GOT3 (cell line): Measurements from ENCODE around the gene ZBTB25.

Experiments used
- DNase-seq: peaks from one replicate; lab custom pipeline; 2025; ENCODE audit warnings: mixed read lengths; lab: John Stamatoyannopoulos, UW

The ZBTB25 gene

GRCh38 chr14:64476438-64476837, 27.2 kb downstream of the ZBTB25 start:
- DNase-seq, result no peak

GRCh38 chr14:64475585-64476273, 27.9 kb downstream of the ZBTB25 start:
- DNase-seq, result no peak

GRCh38 chr14:64474698-64475097, 28.9 kb downstream of the ZBTB25 start:
- DNase-seq, result no peak

GRCh38 chr14:64474041-64474440, 29.6 kb downstream of the ZBTB25 start:
- DNase-seq, result no peak

GRCh38 chr14:64468451-64468850, 35.2 kb downstream of the ZBTB25 start:
- DNase-seq, result no peak

- DNase-seq, result no peak
Measured at GRCh38 chr14:64467566-64467965, 36.1 kb downstream of the ZBTB25 start.

GRCh38 chr14:64467101-64467500, 36.5 kb downstream of the ZBTB25 start:
- DNase-seq, result no peak

GRCh38 chr14:64465831-64466554, 37.6 kb downstream of the ZBTB25 start:
- no peak for DNase-seq

- no peak for DNase-seq
Measured at GRCh38 chr14:64465191-64465822, 38.3 kb downstream of the ZBTB25 start, which contains the start of gene AKAP5. TSS of gene AKAP5 (plus strand) at chr14:64465499. CDS start at chr14:64468395, 2,896 bp downstream.

- DNase-seq, result no peak
Measured at GRCh38 chr14:64464651-64465050, 39.0 kb downstream of the ZBTB25 start.

GRCh38 chr14:64463873-64464272, 39.8 kb downstream of the ZBTB25 start:
- no peak for DNase-seq

GRCh38 chr14:64463195-64463594, 40.4 kb downstream of the ZBTB25 start:
- no peak for DNase-seq

- DNase-seq, result no peak
Measured at GRCh38 chr14:64461221-64461620, 42.4 kb downstream of the ZBTB25 start.

- no peak for DNase-seq
Measured at GRCh38 chr14:64459405-64460136, 44.1 kb downstream of the ZBTB25 start.

- no peak for DNase-seq
Measured at GRCh38 chr14:64454671-64455070, 49.0 kb downstream of the ZBTB25 start.

- DNase-seq, result no peak
Measured at GRCh38 chr14:64450255-64450654, 53.4 kb downstream of the ZBTB25 start.

GRCh38 chr14:64447876-64448670, 55.6 kb downstream of the ZBTB25 start:
- DNase-seq, result no peak

- no peak for DNase-seq
Measured at GRCh38 chr14:64444984-64445845, 58.4 kb downstream of the ZBTB25 start.

GRCh38 chr14:64444140-64444539, 59.5 kb downstream of the ZBTB25 start:
- DNase-seq, result no peak

GRCh38 chr14:64442300-64442988, 61.2 kb downstream of the ZBTB25 start:
- no peak for DNase-seq
